ELF-1 (cell line): Measurements from ENCODE around the gene SCAND1.

Experiments
- DNase-seq: peaks from one replicate; pipeline ENCODE4 v3.0.0-alpha.2; 2016; ENCODE audit warnings: low read depth, low spot score

Gene SCAND1

GRCh38 chr20:35907017-35907701 is 47.1 kb downstream of the SCAND1 start:
- DNase-seq, result no peak

DNA sequence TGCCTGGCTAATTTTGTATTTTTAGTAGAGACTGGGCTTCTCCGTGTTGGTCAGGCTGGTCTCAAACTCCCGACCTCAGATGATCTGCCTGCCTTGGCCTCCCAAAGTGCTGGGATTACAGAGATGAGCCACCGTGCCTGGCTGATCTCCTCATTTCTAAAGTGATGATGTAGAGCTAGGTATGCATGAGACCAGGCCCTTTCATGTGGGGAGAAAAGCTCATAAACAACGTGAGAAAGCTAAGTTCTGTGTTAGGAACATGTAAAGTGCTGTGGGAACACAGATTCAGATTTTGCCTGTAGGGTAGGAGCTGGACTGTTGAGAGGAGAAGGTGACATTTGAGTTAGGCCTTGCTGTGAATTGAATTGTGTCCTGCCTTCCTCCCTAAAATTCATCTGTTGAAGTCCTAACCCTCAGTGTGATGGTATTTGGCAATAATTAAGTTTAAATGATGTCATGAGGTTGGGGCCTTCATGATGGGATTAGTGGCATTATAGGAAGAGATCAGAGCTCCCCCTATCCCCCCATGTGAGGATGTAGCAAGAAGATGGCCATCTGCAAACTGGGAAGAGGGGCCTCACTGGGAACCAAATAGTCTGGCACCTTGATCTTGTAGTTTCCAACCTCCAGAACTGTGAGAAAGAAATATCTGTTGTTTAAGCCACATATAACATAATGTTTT is 49.2 kb downstream of the SCAND1 start:
- DNase-seq, result no peak

GRCh38 chr20:35903843-35904242 is 50.5 kb downstream of the SCAND1 start:
- no peak for DNase-seq
